Measurements from ENCODE around the gene STK10. TPM values are rescaled to one million over a fixed set of nuclear protein-coding genes. Genes with fewer than 3 reads are reported as not detected.

STK10 gene
- total RNA-seq, 1 experiment from 2014 or later: 25.7 TPM

DNA sequence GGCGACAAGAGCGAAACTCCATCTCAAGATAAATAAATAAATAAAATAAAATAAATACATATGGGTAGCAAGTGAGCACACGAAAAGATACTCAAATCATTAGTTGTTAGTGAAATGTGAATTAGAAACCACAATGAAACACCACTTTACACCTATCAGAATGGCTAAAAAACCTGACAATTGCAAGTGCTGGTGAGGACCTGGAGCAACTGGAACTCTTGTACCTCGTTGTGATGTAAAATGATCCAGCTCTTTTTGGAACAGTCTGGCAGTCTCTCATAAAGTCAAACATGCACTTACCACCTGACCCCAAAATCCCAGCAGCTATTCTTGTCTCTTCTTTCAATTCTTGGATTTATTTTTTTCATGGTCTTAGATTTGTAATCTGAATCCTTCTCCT lies 112.4 kb downstream of the STK10 start:
- intact Hi-C loops (cut with micrococcal nuclease): no loop called here
- POLR2A ChIA-PET (ENCODE audit: unreplicated experiment): no interaction called here

DNA sequence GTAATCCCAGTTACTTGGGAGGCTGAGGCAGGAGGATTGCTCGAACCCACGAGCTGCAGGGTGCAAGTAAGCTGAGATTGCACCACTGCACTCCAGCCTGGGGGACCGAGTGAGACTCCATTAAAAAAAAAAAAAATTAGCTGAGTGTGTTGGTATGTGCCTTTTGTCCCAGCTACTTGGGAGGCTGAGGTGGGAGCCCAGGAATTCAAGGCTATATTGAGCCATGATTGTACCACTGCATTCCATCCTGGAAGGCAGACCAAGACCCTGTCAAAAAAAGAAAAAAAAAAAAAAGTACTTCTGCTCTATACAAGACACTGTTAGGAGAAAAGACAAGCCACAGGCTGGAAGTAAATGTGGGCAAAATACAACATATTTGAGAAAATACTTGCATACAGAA lies 113.1 kb downstream of the STK10 start:
- Histone ChIP-seq H3K9me3 (ENCODE audit: low read length) (no peaks in the 10 kb centered on the region), H3K4me3 (ENCODE audit: low read length) (no peak overlapping the region), H3K36me3 (ENCODE audit: low read depth, low read length) (no peaks in the 10 kb centered on the region; the same call in 1 of the 2 replicates), H3K9me2 (replicated peaks; ENCODE audit: low read length) (no peaks in the 10 kb centered on the region), H2AFZ (ENCODE audit: low read length) (no peak overlapping the region), H3K27ac (ENCODE audit: low read length) (no peak overlapping the region), H3F3A (ENCODE audit: low read length, unreplicated experiment) (no peaks in the 10 kb centered on the region), H3K9ac (ENCODE audit: low read length) (no peak overlapping the region), H3K4me2 (ENCODE audit: low read length) (no peak overlapping the region), H3K27me3 (ENCODE audit: low read length) (no peaks in the 10 kb centered on the region), H4K20me1 (ENCODE audit: low read length) (no peaks in the 10 kb centered on the region), H3K79me2 (ENCODE audit: low read length) (no peaks in the 10 kb centered on the region), H3K4me1 (ENCODE audit: insufficient read depth, low read length) (no peaks in the 10 kb centered on the region)
- no TSS peak for BruUV-seq (replicated peaks)
- ATAC-seq (no peak), DNase-seq (no peak)
- intact Hi-C loops (cut with micrococcal nuclease): no loop called here
- no peak for TF ChIP-seq CTCF (conservative IDR thresholded peaks at IDR 0.05; ENCODE audit: low read depth, low read length)
- TF ChIP-seq EZH2phosphoT487 (IDR thresholded peaks at IDR 0.05; ENCODE audit: borderline replicate concordance, low read length): no peak
- no peak for TF ChIP-seq EZH2 (IDR thresholded peaks at IDR 0.05; ENCODE audit: low read length, unreplicated experiment)
- CTCF ChIA-PET: no interaction called here
- POLR2A ChIA-PET (ENCODE audit: unreplicated experiment): no interaction called here

More for the DNA sequence above, 112.4 kb downstream of the STK10 start:
- H3K9me2 ChIP-seq (replicated peaks; ENCODE audit: low read length): no peaks in the 10 kb centered on the region
- H3K4me1 ChIP-seq (ENCODE audit: insufficient read depth, low read length): no peaks in the 10 kb centered on the region
- no peaks in the 10 kb centered on the region for H3K79me2 ChIP-seq (ENCODE audit: low read length)
- DNase-seq: no peak
- H2AFZ ChIP-seq (ENCODE audit: low read length): no peak overlapping the region
- no peak overlapping the region for H3K27ac ChIP-seq (ENCODE audit: low read length)
- no peak overlapping the region for H3K9ac ChIP-seq (ENCODE audit: low read length)
- no peaks in the 10 kb centered on the region for H3K27me3 ChIP-seq (ENCODE audit: low read length)
- no peak overlapping the region for H3K4me2 ChIP-seq (ENCODE audit: low read length)
- TF ChIP-seq EZH2 (IDR thresholded peaks at IDR 0.05; ENCODE audit: low read length, unreplicated experiment) (no peak), EZH2phosphoT487 (IDR thresholded peaks at IDR 0.05; ENCODE audit: borderline replicate concordance, low read length) (no peak), CTCF (conservative IDR thresholded peaks at IDR 0.05; ENCODE audit: low read depth, low read length) (no peak)
- H4K20me1 ChIP-seq (ENCODE audit: low read length): no peaks in the 10 kb centered on the region
- CTCF ChIA-PET: no interaction called here
- no peak for ATAC-seq
- no peaks in the 10 kb centered on the region; the same call in 1 of the 2 replicates for H3K36me3 ChIP-seq (ENCODE audit: low read depth, low read length)
- H3K9me3 ChIP-seq (ENCODE audit: low read length): no peaks in the 10 kb centered on the region
- BruUV-seq (replicated peaks): no TSS peak
- H3K4me3 ChIP-seq (ENCODE audit: low read length): no peak overlapping the region
- no peaks in the 10 kb centered on the region for H3F3A ChIP-seq (ENCODE audit: low read length, unreplicated experiment)

GRCh38 chr5:172071309-172071875 lies 116.6 kb downstream of the STK10 start:
- Histone ChIP-seq H3K27ac (ENCODE audit: low read length) (no peak overlapping the region), H3K9me3 (ENCODE audit: low read length) (no peaks in the 10 kb centered on the region), H3K36me3 (ENCODE audit: low read depth, low read length) (no peaks in the 10 kb centered on the region; the same call in 1 of the 2 replicates), H3K9ac (ENCODE audit: low read length) (no peak overlapping the region), H4K20me1 (ENCODE audit: low read length) (no peaks in the 10 kb centered on the region), H3F3A (ENCODE audit: low read length, unreplicated experiment) (no peaks in the 10 kb centered on the region), H3K4me3 (ENCODE audit: low read length) (no peak overlapping the region), H3K79me2 (ENCODE audit: low read length) (no peaks in the 10 kb centered on the region), H3K9me2 (replicated peaks; ENCODE audit: low read length) (no peaks in the 10 kb centered on the region), H3K27me3 (ENCODE audit: low read length) (no peaks in the 10 kb centered on the region), H2AFZ (ENCODE audit: low read length) (no peak overlapping the region), H3K4me2 (ENCODE audit: low read length) (no peak overlapping the region), H3K4me1 (ENCODE audit: insufficient read depth, low read length) (no peaks in the 10 kb centered on the region)
- DNase-seq: no peak
- no TSS peak for BruUV-seq (replicated peaks)
- ChIA-PET CTCF (interaction anchor here (0.6 kb wide), 1 partner anchor 12 kb away, joined by 5 read pairs; no protein-coding TSS in a partner anchor), POLR2A (ENCODE audit: unreplicated experiment) (no interaction called here)
- no peak for ATAC-seq
- intact Hi-C loops (cut with micrococcal nuclease): no loop called here
- TF ChIP-seq EZH2 (IDR thresholded peaks at IDR 0.05; ENCODE audit: low read length, unreplicated experiment) (no peak), EZH2phosphoT487 (IDR thresholded peaks at IDR 0.05; ENCODE audit: borderline replicate concordance, low read length) (no peak)

Measured in PC-3 (cell line).